Embryonic facial prominence (tissue), 1 donor: Measurements from ENCODE around the gene C9orf78.

Source experiments
- DNase-seq: peaks from one replicate; pipeline ENCODE4 v3.0.0-alpha.2; 2016; ENCODE audit errors: extremely low spot score

Gene C9orf78

GRCh38 chr9:129839324-129840023 is 4.4 kb upstream of the C9orf78 start:
- DNase-seq: no peak

GRCh38 chr9:129838707-129839259 is 3.7 kb upstream of the C9orf78 start:
- no peak for DNase-seq

GRCh38 chr9:129836311-129837007 is 1.4 kb upstream of the C9orf78 start:
- no peak for DNase-seq

- no peak for DNase-seq
These were observed 767 bp upstream of the C9orf78 start for GRCh38 chr9:129835860-129836223.

- no peak for DNase-seq
These were observed 467 bp downstream of the C9orf78 start for GRCh38 chr9:129834489-129835127.

GRCh38 chr9:129832982-129833381 is 2.1 kb downstream of the C9orf78 start:
- no peak for DNase-seq

- DNase-seq: no peak
These were observed 6.1 kb downstream of the C9orf78 start for GRCh38 chr9:129828969-129829368.

- DNase-seq: no peak
These were observed 7.0 kb downstream of the C9orf78 start for GRCh38 chr9:129828051-129828450.

GRCh38 chr9:129826759-129827158 is 8.3 kb downstream of the C9orf78 start:
- DNase-seq: no peak

GRCh38 chr9:129826344-129826743 is 8.7 kb downstream of the C9orf78 start:
- no peak for DNase-seq

GRCh38 chr9:129823935-129824601 is 11.0 kb downstream of the C9orf78 start, which contains the start of gene TOR1A:
Gene TOR1A, minus strand, starts transcription at chr9:129824136. Its CDS starts 51 bp downstream, at chr9:129824085.
- DNase-seq: peak; percentile 91

GRCh38 chr9:129823542-129823934 is 11.5 kb downstream of the C9orf78 start:
- DNase-seq: no peak

- no peak for DNase-seq
These were observed 12.1 kb downstream of the C9orf78 start for GRCh38 chr9:129822898-129823541.

GRCh38 chr9:129816501-129817435 is 18.3 kb downstream of the C9orf78 start:
- no peak for DNase-seq

- no peak for DNase-seq
These were observed 19.8 kb downstream of the C9orf78 start for GRCh38 chr9:129815278-129815677.

GRCh38 chr9:129814432-129815223 is 20.4 kb downstream of the C9orf78 start:
- no peak for DNase-seq

- no peak for DNase-seq
These were observed 21.4 kb downstream of the C9orf78 start for GRCh38 chr9:129813661-129814060.

GRCh38 chr9:129812385-129812784 is 22.7 kb downstream of the C9orf78 start:
- DNase-seq: no peak

- DNase-seq: no peak
These were observed 23.1 kb downstream of the C9orf78 start for GRCh38 chr9:129811967-129812363.

- no peak for DNase-seq
These were observed 24.3 kb downstream of the C9orf78 start for GRCh38 chr9:129810788-129811187.
